ENCODE measurements around the gene LILRA2.
"Not testable (repeated sequence)": the region's sequence is repeated elsewhere in the genome, so short reads cannot be mapped to it uniquely, and the experiment has no call there.

LILRA2 gene

GRCh38 chr19:54612428-54612827 lies 38.8 kb downstream of the LILRA2 start:
- DNase-seq, result no peak

- no peak for DNase-seq
Measured at GRCh38 chr19:54614726-54615125, 41.1 kb downstream of the LILRA2 start.

GRCh38 chr19:54616057-54616456 lies 42.5 kb downstream of the LILRA2 start:
- DNase-seq, result no peak

GRCh38 chr19:54616821-54617560 lies 43.4 kb downstream of the LILRA2 start:
- DNase-seq, result no peak

GRCh38 chr19:54620464-54620863 lies 46.9 kb downstream of the LILRA2 start:
- DNase-seq, result no peak

- DNase-seq, result no peak
Measured at GRCh38 chr19:54622431-54622830, 48.8 kb downstream of the LILRA2 start.

GRCh38 chr19:54624234-54624633 lies 50.6 kb downstream of the LILRA2 start:
- DNase-seq, result not testable (repeated sequence)

GRCh38 chr19:54624934-54625730 lies 51.5 kb downstream of the LILRA2 start:
- not testable (repeated sequence) for DNase-seq

GRCh38 chr19:54626757-54627156 lies 53.2 kb downstream of the LILRA2 start:
- DNase-seq, result no peak

GRCh38 chr19:54627912-54628311 lies 54.3 kb downstream of the LILRA2 start:
- not testable (repeated sequence) for DNase-seq

GRCh38 chr19:54630262-54630661 lies 56.7 kb downstream of the LILRA2 start, which contains the start of gene LILRB1:
LILRB1 (plus strand) TSS chr19:54630484; CDS start chr19:54631074, 590 bp downstream.
- not testable (repeated sequence) for DNase-seq

GRCh38 chr19:54630782-54631181 lies 57.2 kb downstream of the LILRA2 start:
- DNase-seq, result no peak

- DNase-seq, result not testable (repeated sequence)
Measured at GRCh38 chr19:54631489-54632337, 58.1 kb downstream of the LILRA2 start.

- DNase-seq, result not testable (repeated sequence)
Measured at GRCh38 chr19:54632517-54632916, 58.9 kb downstream of the LILRA2 start.

GRCh38 chr19:54633401-54633800 lies 59.8 kb downstream of the LILRA2 start:
- DNase-seq, result no peak

GRCh38 chr19:54636081-54636480 lies 62.5 kb downstream of the LILRA2 start:
- not testable (repeated sequence) for DNase-seq

GRCh38 chr19:54638683-54639082 lies 65.1 kb downstream of the LILRA2 start:
- DNase-seq, result no peak

All from stimulated activated CD4-positive, alpha-beta T cell treated with anti-CD3 and anti-CD28 coated beads, Interleukin-15, amount 100 ng/mL, for 24 hours (primary cell).